Left kidney (tissue), 2 donors: ENCODE data around the gene KIAA1549. TPM values are rescaled to one million over a fixed set of nuclear protein-coding genes. Genes with fewer than 3 reads are reported as not detected.
"Not testable (repeated sequence)": the region's sequence is repeated elsewhere in the genome, so short reads cannot be mapped to it uniquely, and the experiment has no call there.

Experiments used
- DNase-seq: peaks from one replicate; pipeline ENCODE4 v3.0.0-alpha.2; 2013
- polyA plus RNA-seq: library from polyadenylated mRNA; unstranded; fragments of 120-200 nt; gene quantifications from one replicate; pipeline ENCODE4 v1.2.1, GENCODE V29; 2013; ENCODE audit not compliant: insufficient read length

KIAA1549 gene
- polyA plus RNA-seq, 1 donor, result 15.5 TPM

GRCh38 chr7:138944592-138944991 is 36.6 kb downstream of the KIAA1549 start:
- DNase-seq, result no peak

DNA sequence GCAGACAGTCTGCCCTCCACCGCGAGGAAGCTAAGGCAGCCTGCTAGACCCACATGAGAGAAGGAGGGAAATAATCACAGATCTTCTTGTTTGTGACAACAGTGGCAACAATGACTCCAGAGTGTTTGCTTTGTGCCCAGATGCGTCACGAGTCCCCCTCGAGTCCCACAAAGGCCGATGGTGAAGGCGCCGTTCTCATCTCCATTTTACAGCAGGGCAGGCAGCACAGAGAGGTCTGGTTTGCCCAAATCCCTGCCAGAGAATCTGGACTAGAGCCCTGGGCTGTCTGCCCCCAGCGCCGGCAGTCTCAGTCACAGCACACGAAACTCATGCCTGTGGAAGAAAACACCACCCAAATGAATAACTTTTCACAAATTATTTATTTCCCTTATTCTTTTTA is 38.1 kb downstream of the KIAA1549 start:
- no peak for DNase-seq

- no peak for DNase-seq
These were observed 39.6 kb downstream of the KIAA1549 start for GRCh38 chr7:138941545-138941944.

GRCh38 chr7:138940602-138941001 is 40.6 kb downstream of the KIAA1549 start:
- DNase-seq, result not testable (repeated sequence)

- no peak for DNase-seq
These were observed 43.7 kb downstream of the KIAA1549 start for GRCh38 chr7:138937484-138937883.

DNA sequence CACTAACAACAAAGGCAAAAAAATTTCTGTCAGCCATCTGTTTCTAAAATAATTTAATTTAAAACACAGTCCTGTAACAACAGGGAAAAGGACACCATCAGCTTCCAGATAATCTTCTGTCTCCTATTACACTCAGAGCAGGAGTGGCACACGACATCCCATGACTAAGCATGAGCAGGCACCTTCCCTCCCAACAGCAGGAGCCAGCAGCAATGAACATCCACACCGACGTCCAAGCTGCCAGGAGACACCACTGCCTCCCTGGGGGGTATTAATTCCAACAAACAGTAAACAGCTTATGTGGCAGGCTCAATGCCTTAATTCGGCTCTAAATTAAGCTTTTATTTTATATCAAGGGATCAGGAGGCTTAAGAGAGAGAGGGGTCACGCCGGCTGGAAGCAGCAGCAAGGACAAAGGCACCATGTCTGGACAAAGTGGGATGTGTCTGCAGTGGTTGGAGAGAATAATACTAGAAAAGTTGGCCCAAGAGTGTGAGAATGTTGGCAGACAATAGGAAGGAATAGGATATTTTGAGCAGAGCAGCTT is 45.7 kb downstream of the KIAA1549 start:
- DNase-seq, result peak; percentile 36

- no peak for DNase-seq
These were observed 46.3 kb downstream of the KIAA1549 start for GRCh38 chr7:138934861-138935260.

DNA sequence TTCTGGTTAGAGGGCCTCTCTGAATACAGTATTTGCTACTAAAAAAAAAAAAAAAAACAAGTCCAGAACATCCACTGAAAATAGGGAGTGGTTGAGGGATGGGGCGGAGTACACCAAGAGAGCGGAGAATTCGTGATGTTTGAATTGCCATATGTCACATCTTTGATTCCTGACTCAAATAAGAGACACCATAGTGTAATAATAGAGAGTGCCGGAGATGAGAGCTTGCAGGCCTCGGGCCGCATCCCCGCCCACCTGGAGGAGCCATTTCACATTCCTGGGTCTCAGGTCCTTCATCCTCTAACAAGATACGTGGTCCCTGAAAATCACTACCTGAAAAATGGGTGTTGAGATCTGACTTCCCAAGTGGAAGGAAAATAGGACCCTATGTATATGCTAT is 46.8 kb downstream of the KIAA1549 start:
- no peak for DNase-seq

- DNase-seq, result no peak
These were observed 48.3 kb downstream of the KIAA1549 start for GRCh38 chr7:138932870-138933269.

- DNase-seq, result no peak
These were observed 48.8 kb downstream of the KIAA1549 start for GRCh38 chr7:138932427-138932826.

- no peak for DNase-seq
These were observed 51.2 kb downstream of the KIAA1549 start for GRCh38 chr7:138929969-138930368.

DNA sequence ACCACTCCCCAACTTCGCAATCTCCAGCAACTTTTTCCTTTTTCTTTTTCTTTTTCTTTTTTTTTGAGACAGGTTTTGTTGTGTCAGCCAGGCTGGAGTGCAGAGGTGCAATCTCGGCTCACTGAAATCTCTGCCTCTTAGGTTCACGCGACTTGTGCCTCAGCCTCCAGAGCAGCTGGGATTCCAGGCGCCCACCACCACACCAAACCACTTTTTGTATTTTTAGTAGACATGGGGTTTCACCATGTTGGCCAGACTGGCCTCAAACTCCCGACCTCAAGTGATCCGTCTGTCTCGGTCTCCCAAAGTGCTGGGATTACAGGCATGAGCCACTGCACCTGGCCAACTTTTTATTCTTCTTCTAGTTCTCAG is 55.0 kb downstream of the KIAA1549 start:
- DNase-seq, result no peak

- no peak for DNase-seq
These were observed 56.5 kb downstream of the KIAA1549 start for GRCh38 chr7:138924501-138925225.

DNA sequence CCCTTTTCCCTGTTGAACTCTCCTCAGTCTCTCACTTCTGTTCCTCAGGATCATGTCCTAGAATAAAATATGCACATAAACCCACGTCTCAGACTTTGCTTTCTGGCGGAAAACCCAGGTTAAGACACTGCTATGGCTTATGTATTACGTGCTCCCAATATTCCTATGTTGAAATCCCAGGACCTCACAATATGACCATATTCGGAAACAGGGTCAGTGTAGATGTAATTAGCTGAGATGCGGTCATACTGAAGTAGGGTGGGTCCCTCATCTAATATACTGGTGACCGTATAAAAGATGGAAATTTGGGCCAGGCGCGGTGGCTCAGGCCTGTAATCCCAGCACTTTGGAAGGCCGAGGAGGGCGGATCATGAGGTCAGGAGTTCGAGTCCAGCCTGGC is 59.9 kb downstream of the KIAA1549 start:
- no peak for DNase-seq

DNA sequence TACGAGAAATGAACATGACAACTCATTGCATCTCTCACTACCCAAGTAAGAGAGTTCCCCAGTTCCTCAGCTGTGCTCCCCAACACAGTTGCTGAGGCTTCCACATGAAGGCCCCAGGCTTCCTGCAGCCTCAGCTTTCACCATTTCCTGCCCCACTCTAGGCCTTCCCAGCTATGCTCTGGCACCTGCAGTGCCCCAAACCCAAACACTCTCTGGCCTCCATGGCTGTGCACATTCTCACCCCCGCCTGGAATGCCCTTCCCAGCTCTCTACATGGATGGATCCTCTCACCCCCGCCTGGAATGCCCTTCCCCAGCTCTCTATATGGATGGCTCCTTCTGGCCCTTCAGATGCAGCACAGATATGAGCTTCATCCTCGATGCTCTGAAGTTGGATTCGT is 61.3 kb downstream of the KIAA1549 start:
- DNase-seq, result no peak

DNA sequence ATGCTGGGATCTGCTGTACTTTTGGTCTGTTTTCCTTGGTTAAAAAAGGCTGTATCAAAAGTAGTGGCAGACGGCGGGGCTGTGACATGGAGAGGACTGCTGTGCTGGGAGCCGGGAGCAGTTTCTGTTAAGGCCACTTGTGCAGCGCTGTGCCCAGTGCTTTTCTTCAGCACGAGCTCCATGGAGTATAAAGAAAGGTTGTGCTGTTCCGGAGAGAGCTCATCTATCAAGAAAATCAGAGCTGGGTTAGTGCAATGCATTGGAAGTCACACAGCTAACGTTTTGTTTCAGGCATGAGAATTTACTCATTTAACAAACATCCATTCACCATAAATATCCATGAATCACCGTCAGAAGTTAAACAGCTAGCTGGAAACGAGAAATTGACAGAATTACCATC is 62.0 kb downstream of the KIAA1549 start:
- DNase-seq, result no peak

DNA sequence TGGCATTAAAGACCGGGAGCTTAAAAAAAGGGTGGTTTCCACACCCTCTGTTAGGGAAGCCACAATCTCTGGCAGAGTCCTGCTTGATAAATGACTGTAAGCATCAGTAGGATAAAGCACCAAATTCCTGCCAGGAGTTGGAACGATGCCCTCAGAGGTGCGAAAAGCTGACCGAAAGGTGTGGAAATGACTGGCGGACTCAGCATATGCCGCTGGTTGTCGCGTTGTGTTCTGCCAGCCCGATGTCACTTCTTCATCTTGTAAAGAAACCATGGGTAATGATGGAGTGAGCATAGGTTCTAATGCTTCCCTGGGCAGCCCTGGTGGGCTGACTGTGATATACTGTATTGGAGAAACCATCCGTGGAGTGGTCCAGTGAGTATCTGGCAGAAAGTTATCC is 62.4 kb downstream of the KIAA1549 start:
- no peak for DNase-seq

DNA sequence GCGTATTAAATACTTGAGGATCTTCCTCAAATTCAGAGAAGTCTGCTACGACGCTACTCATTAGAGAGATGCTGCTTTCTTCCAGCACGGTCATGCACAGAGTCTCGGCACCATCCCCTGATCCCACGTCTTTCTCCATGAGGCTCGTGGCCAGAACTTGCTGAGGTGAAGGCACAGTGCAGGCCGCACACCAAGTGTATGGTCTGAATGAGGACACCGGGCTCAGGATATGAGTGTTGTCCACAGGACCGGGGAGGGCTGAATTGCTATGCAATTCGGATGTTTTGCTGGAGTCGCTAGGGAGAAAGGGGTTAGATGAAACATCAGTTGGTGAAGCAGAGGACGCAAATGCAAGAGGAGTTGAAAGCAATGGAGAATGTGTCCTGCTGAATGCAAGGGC is 63.0 kb downstream of the KIAA1549 start:
- no peak for DNase-seq

GRCh38 chr7:138917771-138918170 is 63.4 kb downstream of the KIAA1549 start:
- no peak for DNase-seq

DNA sequence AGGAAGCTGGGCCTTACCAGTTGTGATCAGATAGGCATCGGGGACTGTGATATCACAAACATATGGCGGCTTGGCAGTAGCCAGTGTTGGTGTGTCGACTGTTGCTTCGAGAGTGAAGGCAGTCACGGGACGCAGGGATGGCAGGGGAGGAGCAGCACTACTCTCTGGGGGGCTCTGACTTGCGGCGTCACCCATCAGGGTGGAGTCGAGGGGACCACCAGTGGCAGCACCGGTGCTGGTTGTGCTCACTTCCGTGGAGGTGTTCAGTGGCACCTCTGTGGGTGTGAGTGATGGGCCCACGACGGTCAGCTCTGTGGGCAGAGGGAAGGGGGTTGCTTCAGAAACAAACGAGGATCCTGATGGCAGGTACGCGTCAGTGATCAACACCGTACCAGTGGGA is 64.5 kb downstream of the KIAA1549 start:
- no peak for DNase-seq

GRCh38 chr7:138916275-138916674 is 64.9 kb downstream of the KIAA1549 start:
- DNase-seq, result no peak

DNA sequence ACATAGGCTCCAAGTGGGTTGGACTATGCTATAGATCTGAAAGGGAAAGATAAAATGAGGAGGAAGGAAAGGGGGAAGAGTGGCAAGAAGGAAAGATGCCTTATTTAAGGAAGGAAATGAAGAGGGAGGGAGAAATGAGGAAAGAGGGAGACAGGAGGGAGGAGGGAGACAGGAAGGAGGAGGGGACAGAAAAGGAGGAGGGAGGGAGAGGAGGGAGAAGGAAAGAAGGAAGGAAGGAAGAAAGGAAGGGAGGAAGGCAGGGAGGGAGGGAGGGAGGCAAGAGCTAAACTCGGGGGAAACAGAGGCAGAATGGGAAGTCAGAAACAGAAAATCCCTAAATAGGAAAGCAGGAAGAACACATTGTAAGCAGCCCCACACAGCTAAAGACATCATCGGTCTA is 67.4 kb downstream of the KIAA1549 start:
- DNase-seq, result no peak

DNA sequence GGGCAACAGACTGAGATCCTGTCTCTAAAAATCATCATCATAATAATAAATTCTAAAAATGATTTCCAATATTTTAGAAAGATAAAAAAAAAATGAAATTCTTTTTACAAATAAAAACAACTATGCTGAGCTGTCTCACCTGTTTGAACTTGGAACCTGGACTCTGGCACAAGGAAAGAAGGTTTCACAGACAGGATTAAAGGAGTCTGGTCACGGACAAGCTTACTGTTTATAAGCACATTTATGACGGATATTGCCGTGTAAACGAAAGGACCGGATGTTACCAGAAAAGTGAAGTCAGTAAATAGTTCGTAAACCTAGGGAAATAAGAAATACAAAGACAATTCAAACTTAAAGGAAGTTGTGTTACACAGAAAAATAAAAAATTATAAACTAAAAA is 70.2 kb downstream of the KIAA1549 start:
- no peak for DNase-seq

GRCh38 chr7:138907850-138908249 is 73.3 kb downstream of the KIAA1549 start:
- no peak for DNase-seq
